ENCODE data around the gene CD300LF. TPM values are rescaled to one million over a fixed set of nuclear protein-coding genes. Genes with fewer than 3 reads are reported as not detected.

CD300LF gene
- total RNA-seq, 1 experiment from 2014 or later: 0.13 TPM

DNA sequence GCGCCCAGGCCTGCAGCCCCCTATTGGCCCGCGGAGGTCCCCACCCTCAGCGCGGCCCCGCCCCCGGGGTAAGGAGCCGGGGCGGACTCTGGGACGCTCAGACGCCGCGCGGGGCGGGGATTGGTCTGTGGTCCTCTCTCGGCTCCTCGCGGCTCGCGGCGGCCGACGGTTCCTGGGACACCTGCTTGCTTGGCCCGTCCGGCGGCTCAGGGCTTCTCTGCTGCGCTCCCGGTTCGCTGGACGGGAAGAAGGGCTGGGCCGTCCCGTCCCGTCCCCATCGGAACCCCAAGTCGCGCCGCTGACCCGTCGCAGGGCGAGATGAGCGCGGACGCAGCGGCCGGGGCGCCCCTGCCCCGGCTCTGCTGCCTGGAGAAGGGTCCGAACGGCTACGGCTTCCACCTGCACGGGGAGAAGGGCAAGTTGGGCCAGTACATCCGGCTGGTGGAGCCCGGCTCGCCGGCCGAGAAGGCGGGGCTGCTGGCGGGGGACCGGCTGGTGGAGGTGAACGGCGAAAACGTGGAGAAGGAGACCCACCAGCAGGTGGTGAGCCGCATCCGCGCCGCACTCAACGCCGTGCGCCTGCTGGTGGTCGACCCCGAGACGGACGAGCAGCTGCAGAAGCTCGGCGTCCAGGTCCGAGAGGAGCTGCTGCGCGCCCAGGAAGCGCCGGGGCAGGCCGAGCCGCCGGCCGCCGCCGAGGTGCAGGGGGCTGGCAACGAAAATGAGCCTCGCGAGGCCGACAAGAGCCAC, 36.0 kb upstream of the CD300LF start, which contains the start of gene NHERF1:
Gene NHERF1, plus strand, starts transcription at position 100 of the 750 bp plus-strand sequence. Its CDS starts 219 bp downstream, at position 319.
- DNase-seq (ENCODE audit: low read depth, low spot score): peak; percentile 96
- in situ Hi-C loops (cut with HindIII; ENCODE audit: low pct_unique_long_range_greater_than_20kb, low sequenced_read_pairs): no loop called here

- in situ Hi-C loops (cut with HindIII; ENCODE audit: low pct_unique_long_range_greater_than_20kb, low sequenced_read_pairs): no loop called here
- DNase-seq (ENCODE audit: low read depth, low spot score): no peak
Observed at GRCh38 chr17:74748279-74748528, 35.5 kb upstream of the CD300LF start.

DNA sequence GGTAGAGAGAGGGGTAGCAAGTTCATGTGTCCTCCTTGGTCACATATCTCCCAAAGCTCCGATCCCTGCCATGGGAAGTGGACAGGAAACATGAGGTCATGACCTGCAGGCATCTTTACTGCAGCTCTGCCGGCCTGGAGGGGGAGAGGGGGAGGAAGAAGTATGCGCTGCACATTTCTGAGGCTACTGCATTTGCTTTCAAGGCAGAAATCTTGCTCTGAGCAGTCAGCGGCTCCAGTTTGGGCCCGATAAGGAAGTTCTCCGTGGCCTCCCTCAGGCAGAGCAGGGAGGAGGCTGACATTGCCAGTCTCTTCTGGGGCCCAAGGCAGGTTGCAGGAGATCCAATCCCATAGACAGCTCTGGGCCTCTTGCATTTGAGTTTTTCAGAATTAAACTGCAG, 34.2 kb upstream of the CD300LF start:
- no peak for DNase-seq (ENCODE audit: low read depth, low spot score)
- in situ Hi-C loops (cut with HindIII; ENCODE audit: low pct_unique_long_range_greater_than_20kb, low sequenced_read_pairs): no loop called here

DNA sequence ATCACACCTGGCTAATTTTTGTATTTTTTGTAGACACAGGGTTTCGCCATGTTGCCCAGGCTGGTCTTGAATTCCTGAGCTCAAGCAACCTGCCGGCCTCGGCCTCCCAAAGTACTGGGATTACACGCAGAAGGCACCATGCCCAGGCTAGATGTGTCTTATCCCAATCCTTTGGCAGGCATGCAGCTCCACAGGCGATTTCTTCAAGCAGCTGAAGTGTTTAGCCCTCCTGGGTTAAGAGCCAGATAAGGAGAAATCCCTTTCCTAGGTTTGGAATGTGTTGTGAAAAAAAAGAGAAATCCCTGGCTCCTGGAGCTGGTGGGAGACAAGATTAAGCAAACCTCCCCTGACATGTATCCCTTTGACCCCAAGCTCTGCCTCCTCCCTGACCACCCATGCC, 33.7 kb upstream of the CD300LF start:
- no peak for DNase-seq (ENCODE audit: low read depth, low spot score)
- in situ Hi-C loops (cut with HindIII; ENCODE audit: low pct_unique_long_range_greater_than_20kb, low sequenced_read_pairs): no loop called here

DNA sequence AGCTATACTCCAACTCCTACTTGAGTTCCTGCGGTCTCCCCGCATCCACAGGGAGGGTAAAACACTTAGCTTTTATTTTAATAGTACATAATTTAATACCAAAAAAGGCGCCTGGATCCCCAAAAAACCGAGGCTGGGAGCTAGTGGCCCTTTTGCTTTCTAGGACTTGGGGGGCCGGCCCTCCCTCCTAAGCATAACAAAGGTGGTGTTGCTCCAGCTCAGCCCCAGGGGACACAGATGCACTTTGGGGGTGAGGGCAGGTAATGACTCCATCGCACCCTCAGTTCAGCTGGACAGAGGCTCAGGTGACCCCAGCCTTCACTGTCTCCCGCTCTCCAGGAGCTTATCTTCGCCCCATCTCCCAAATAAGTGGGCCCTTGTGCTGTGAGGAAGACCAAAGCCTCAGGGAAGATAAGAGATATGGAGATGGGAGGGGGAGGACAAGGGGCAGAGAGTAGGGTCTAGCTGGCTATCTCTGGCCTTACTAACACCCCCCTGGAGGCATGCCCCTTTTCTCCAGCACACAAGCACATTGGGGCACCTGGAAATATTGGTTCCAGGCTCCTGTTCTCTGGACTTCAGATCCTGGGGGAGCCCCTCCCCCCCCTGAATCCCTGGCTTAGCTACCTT, 32.9 kb upstream of the CD300LF start:
- no peak for DNase-seq (ENCODE audit: low read depth, low spot score)
- in situ Hi-C loops (cut with HindIII; ENCODE audit: low pct_unique_long_range_greater_than_20kb, low sequenced_read_pairs): no loop called here

DNA sequence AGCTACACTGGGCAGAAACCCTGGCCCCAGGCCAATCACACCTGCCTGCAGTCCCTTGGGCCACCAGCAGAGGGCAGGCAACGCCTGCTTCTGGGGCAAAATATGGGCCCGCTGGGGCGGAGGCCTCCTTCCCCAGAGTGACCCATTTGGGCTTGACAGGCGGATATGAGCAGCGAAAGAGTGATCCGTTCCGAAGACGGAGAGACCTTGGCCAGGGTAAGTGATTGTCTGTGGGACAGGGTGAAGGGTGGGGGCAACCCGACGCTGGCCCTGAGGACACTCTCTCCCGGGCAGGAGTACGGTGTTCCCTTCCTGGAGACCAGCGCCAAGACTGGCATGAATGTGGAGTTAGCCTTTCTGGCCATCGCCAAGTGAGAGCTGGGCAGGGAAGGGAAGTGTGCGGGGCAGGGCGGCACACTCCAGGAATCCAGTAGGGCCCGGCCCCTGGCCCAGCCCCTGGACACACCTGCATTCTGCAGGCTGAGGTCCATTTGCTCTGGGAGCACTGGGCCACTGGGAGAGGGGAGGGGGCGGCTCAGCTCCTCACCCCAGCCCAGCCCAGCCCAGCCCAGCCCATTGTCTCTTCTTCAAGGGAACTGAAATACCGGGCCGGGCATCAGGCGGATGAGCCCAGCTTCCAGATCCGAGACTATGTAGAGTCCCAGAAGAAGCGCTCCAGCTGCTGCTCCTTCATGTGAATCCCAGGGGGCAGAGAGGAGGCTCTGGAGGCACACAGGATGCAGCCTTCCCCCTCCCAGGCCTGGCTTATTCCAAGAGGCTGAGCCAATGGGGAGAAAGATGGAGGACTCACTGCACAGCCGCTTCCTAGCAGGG, 32.2 kb upstream of the CD300LF start:
- in situ Hi-C loops (cut with HindIII; ENCODE audit: low pct_unique_long_range_greater_than_20kb, low sequenced_read_pairs): no loop called here
- DNase-seq (ENCODE audit: low read depth, low spot score): peak; percentile 82

GRCh38 chr17:74744349-74744713, 31.6 kb upstream of the CD300LF start:
- in situ Hi-C loops (cut with HindIII; ENCODE audit: low pct_unique_long_range_greater_than_20kb, low sequenced_read_pairs): no loop called here
- no peak for DNase-seq (ENCODE audit: low read depth, low spot score)

GRCh38 chr17:74743755-74744154, 31.0 kb upstream of the CD300LF start:
- DNase-seq (ENCODE audit: low read depth, low spot score): no peak
- in situ Hi-C loops (cut with HindIII; ENCODE audit: low pct_unique_long_range_greater_than_20kb, low sequenced_read_pairs): no loop called here

DNA sequence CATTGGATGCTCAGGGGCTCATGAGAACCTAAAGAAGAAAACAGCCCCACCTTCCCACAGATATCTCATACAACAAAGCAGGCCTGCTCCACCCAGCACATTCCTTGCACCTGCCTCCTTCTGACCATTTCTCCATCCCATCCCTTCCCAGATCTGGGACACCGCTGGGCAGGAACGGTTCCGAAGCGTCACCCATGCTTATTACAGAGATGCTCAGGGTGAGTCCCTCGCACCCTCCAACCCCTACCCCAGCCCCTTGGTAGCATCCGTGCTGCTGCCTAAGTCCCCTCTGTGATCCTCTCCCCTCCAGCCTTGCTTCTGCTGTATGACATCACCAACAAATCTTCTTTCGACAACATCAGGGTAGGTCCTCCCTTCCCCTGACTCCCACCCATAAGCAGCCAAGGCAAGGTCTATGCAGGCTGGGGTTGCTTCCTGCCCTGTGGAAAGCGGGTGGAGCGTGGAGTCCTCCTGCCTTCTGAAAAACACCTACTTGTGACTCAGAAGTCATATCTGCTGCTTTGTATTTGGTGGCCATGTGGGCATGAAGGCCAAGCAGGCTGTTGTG, 30.3 kb upstream of the CD300LF start:
- in situ Hi-C loops (cut with HindIII; ENCODE audit: low pct_unique_long_range_greater_than_20kb, low sequenced_read_pairs): no loop called here
- DNase-seq (ENCODE audit: low read depth, low spot score): no peak

DNA sequence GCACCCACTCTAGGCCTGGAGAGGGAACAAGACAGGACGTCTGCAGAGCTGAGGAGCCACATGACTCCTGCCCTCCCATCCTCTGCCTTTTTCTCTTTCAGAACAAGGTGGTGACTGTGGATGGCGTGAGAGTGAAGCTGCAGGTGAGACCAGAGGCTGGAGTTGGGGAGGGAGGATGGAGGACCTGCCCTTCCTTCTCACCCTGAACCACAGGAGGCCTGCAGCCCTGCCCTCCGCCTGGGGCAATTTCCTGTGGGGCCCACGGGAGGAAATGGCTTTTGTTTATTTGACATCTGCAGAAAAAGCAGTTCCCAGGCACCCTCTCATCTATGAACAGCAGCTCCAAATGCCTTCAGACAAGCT, 29.4 kb upstream of the CD300LF start:
- no peak for DNase-seq (ENCODE audit: low read depth, low spot score)
- in situ Hi-C loops (cut with HindIII; ENCODE audit: low pct_unique_long_range_greater_than_20kb, low sequenced_read_pairs): no loop called here

- no peak for DNase-seq (ENCODE audit: low read depth, low spot score)
- in situ Hi-C loops (cut with HindIII; ENCODE audit: low pct_unique_long_range_greater_than_20kb, low sequenced_read_pairs): no loop called here
Observed at GRCh38 chr17:74740641-74741387, 28.1 kb upstream of the CD300LF start.

DNA sequence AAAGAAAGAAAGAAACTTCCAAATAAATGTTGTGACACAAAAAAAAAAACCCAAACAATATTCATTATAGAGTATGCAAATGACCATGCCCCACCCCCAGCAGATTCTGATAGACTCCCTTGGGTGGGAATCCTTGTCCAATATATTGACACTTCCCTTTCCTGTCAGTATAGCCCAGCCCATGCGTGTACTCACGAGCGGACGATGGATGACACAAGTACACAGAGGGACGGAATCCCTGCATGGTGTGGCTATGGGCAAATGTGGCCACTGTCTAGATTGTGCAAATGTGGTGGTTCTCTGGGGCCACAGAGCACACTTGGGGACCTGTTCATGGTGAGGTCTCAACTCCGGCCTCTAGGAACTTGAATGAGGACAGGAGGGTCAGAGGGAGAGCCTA, 27.4 kb upstream of the CD300LF start:
- no peak for DNase-seq (ENCODE audit: low read depth, low spot score)
- in situ Hi-C loops (cut with HindIII; ENCODE audit: low pct_unique_long_range_greater_than_20kb, low sequenced_read_pairs): no loop called here

DNA sequence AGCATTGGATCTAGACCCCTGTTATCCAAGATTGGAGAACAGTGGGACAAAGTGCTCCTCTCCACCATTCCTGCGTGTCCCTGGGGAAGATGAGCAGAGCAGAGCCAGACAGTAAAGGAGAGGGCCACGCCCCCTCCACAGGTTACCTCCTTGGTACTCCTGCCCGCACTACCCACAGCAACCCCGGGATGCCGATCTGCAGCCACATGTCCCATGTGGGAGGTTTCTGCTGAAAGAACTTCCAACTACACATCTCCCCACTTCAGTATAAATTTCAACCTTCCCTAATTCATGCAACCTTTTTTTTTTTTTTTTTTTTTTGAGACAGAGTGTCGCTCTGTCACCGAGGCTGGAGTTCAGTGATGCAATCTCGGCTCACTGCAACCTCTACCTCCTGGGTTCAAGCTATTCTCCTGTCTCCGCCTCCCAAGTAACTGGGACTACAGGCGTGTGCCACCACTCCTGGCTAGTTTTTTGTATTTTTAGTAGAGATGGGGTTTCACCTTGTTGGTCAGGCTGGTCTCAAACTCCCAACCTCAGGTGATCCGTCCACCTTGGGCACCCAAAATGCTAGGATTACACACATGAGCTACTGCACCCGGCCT, 26.6 kb upstream of the CD300LF start:
- in situ Hi-C loops (cut with HindIII; ENCODE audit: low pct_unique_long_range_greater_than_20kb, low sequenced_read_pairs): no loop called here
- no peak for DNase-seq (ENCODE audit: low read depth, low spot score)

DNA sequence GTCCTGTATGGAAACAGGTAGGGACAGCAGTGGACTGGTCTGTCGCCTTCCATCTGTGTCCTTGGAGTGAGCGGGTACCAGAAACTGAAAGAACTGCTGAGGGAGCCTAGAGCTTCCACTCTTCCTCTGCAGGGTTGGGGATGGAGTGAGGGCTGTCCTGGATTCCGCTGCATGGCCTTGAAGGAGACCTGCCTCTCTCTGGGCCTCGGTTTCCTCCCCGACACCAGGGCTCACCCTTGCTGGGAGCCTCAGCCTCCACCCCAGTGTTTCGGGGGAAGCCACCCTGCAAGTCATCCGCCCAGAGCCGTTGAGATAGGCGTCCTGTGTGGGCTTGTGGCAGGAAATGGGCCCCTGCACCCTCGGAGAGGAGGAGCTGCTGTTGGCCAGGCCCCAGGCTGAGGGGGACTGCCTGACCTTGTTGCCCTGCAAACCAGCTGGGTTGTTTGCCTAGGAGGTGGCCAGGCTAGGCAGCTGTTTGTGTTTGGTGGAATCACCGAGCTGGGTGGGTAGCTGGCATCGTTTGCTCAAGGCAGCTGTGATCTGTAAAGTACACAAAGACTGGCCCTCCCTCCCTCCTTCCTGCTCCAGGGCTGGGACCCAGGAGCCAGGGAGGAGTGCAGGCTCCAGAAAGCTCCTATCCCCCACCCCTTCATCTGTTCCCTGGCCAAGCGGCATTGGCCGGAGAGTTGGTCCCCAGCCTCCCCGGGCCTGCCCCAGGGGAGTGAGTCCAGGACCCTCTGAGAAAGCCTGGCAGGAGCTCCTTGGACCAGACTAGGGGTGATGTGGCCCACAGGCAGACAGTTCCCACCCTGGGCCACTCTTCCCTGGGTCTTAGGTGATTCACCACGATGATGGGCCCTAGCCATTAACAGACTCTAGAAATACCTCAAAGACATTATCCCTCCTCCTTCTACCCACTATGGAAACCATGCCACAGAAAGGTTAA, 25.6 kb upstream of the CD300LF start:
- in situ Hi-C loops (cut with HindIII; ENCODE audit: low pct_unique_long_range_greater_than_20kb, low sequenced_read_pairs): no loop called here
- DNase-seq (ENCODE audit: low read depth, low spot score): no peak

DNA sequence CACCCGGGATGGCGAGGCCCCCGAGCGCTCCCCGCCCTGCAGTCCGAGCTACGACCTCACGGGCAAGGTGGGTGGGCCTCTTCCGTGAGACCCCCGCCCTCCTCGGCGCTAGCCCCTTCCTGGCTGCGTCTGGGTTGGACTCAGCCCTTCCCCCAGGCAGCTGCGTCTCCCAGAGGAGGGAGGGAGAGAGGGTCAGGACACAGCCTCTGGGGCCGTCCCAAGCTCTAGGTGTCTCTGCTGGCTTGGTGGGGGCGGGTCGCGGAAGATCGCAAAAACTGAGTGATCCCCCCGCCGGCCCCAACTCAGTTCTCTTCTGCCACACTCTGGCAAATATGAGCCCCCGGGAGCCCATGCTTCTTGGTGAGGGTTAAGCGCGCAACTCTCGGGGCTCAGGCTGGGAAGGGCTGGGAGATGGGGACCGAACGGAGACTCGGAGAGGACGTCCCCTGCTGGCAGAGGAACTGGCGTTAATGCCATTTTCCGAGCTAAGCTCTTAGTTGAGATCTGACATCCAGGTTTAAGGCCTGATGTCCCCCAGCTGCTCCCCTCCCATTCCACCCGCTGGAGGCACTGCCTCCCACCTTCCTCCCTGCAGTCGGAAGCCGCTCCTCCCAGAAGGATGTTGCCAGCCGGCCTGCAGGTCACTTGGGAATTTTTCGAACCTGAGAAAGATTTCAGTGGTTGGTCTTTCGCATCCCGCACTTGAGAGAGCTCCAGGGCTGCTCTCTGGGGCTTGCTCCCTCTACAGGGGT, 24.8 kb upstream of the CD300LF start:
- DNase-seq (ENCODE audit: low read depth, low spot score): peak; percentile 39
- in situ Hi-C loops (cut with HindIII; ENCODE audit: low pct_unique_long_range_greater_than_20kb, low sequenced_read_pairs): no loop called here

Measured in SK-MEL-5 (cell line).